Mesenchymal stem cell (in vitro differentiated cells and primary cell): Measurements from ENCODE around the gene URM1.

Experiments used
- DNase-seq: peaks from one replicate; pipeline ENCODE4 v3.0.0-alpha.2; 2013
- H2AFZ ChIP-seq: one replicate; pipeline ENCODE4 v1.6.1; 2013; ENCODE audit warnings: low read depth, mild to moderate bottlenecking, control low read depth, inconsistent platforms, low read length, moderate library complexity
- H2AK5ac ChIP-seq: 2 replicates; pipeline ENCODE4 v1.6.1; 2013; ENCODE audit warnings: low read length, moderate library complexity, mild to moderate bottlenecking, inconsistent platforms; ENCODE audit not compliant: severe bottlenecking
- H2BK120ac ChIP-seq: one replicate; pipeline ENCODE4 v1.6.1; 2013; ENCODE audit warnings: low read depth, mild to moderate bottlenecking, inconsistent platforms, low read length, moderate library complexity
- H2BK12ac ChIP-seq, 2 experiments: one replicate each; pipeline ENCODE4 v1.6.1; 2013; ENCODE audit warnings: inconsistent platforms in 2 of 2, low read length in 2 of 2, mild to moderate bottlenecking in 2 of 2, moderate library complexity in 2 of 2, control low read depth in 1 of 2
- H2BK15ac ChIP-seq: one replicate; pipeline ENCODE4 v1.6.1; 2013; ENCODE audit warnings: mild to moderate bottlenecking, low read depth, inconsistent platforms; ENCODE audit not compliant: poor library complexity, severe bottlenecking
- H2BK5ac ChIP-seq: 2 replicates; pipeline ENCODE4 v1.6.1; 2013; ENCODE audit warnings: low read depth, mild to moderate bottlenecking, low read length, control low read depth, inconsistent platforms; ENCODE audit not compliant: poor library complexity, severe bottlenecking
- H3K14ac ChIP-seq, 2 experiments: one replicate each; pipeline ENCODE4 v1.6.1; 2013; ENCODE audit warnings: inconsistent platforms in 2 of 2, low read length in 2 of 2, control low read depth in 1 of 2, mild to moderate bottlenecking in 1 of 2, moderate library complexity in 1 of 2
- H3K18ac ChIP-seq, 2 experiments: one replicate each; pipeline ENCODE4 v1.6.1; 2013; ENCODE audit warnings: inconsistent platforms in 2 of 2, low read length in 2 of 2, control low read depth in 1 of 2, low read depth in 1 of 2, mild to moderate bottlenecking in 1 of 2
- H3K23ac ChIP-seq, 2 experiments: one replicate each; pipeline ENCODE4 v1.6.1; 2013; ENCODE audit warnings: inconsistent platforms in 2 of 2, low read length in 2 of 2, mild to moderate bottlenecking in 2 of 2, moderate library complexity in 2 of 2, control low read depth in 1 of 2
- H3K27ac ChIP-seq: 2 replicates; pipeline ENCODE4 v1.5.1; 2013; ENCODE audit warnings: mild to moderate bottlenecking, moderate library complexity, low read length, control low read depth, inconsistent platforms; ENCODE audit not compliant: poor library complexity, severe bottlenecking
- H3K27me3 ChIP-seq, 2 experiments: 2 replicates each; pipeline versions ENCODE4 v1.6.1 to v1.7.0; 2013; ENCODE audit warnings: low read length in 2 of 2, mild to moderate bottlenecking in 2 of 2, moderate library complexity in 2 of 2, control low read depth in 1 of 2, inconsistent platforms in 1 of 2; ENCODE audit not compliant: control insufficient read depth in 1 of 2, insufficient read depth in 1 of 2
- H3K36me3 ChIP-seq, 2 experiments: 2 replicates each; pipeline versions ENCODE4 v1.6.1 to v1.7.0; 2013; ENCODE audit warnings: low read length in 2 of 2, control low read depth in 1 of 2, inconsistent platforms in 1 of 2, low read depth in 1 of 2, mild to moderate bottlenecking in 1 of 2; ENCODE audit not compliant: insufficient read depth in 2 of 2, control insufficient read depth in 1 of 2
- H3K4ac ChIP-seq, 2 experiments: one replicate each; pipeline ENCODE4 v1.6.1; 2013; ENCODE audit warnings: inconsistent platforms in 2 of 2, low read length in 2 of 2, mild to moderate bottlenecking in 2 of 2, moderate library complexity in 2 of 2, control low read depth in 1 of 2, low read depth in 1 of 2
- H3K4me1 ChIP-seq: 2 replicates; pipeline ENCODE4 v1.6.1; 2013; ENCODE audit warnings: low read depth, low read length, control low read depth; ENCODE audit not compliant: control insufficient read depth, insufficient read depth
- H3K4me2 ChIP-seq: 2 replicates; pipeline ENCODE4 v1.6.1; 2013; ENCODE audit warnings: low read length, mild to moderate bottlenecking, inconsistent platforms; ENCODE audit not compliant: poor library complexity, severe bottlenecking
- H3K4me3 ChIP-seq, 2 experiments: 2 replicates each; pipeline versions ENCODE4 v1.5.1 to v1.7.0; 2013; ENCODE audit warnings: low read length in 2 of 2, mild to moderate bottlenecking in 2 of 2, control low read depth in 1 of 2, low read depth in 1 of 2; ENCODE audit not compliant: insufficient read depth in 1 of 2
- H3K79me1 ChIP-seq: replicated peaks from 2 replicates; pipeline ENCODE4 v1.6.1; 2013; ENCODE audit warnings: mild to moderate bottlenecking, control low read depth, low read length, inconsistent platforms; ENCODE audit not compliant: poor library complexity, severe bottlenecking
- H3K9ac ChIP-seq: 2 replicates; pipeline ENCODE4 v1.7.0; 2013; ENCODE audit warnings: mild to moderate bottlenecking, low read length, moderate library complexity
- H3K9me3 ChIP-seq: 2 replicates; pipeline ENCODE4 v1.7.0; 2013; ENCODE audit warnings: mild to moderate bottlenecking, low read length; ENCODE audit not compliant: control insufficient read depth
- H4K8ac ChIP-seq: one replicate; pipeline ENCODE4 v1.6.1; 2013; ENCODE audit warnings: inconsistent platforms, mild to moderate bottlenecking, low read length, moderate library complexity
- H4K91ac ChIP-seq: one replicate; pipeline ENCODE4 v1.6.1; 2013; ENCODE audit warnings: mild to moderate bottlenecking, low read length, inconsistent platforms
- WGBS: methylation state at CpG from one replicate; pipeline ENCODE4 v1.1.7; 2013; ENCODE audit warnings: mixed read lengths; 5-methylcytosine and 5-hydroxymethylcytosine counted together

URM1 gene

GRCh38 chr9:128429513-128430086 is 58.4 kb downstream of the URM1 start:
- Histone ChIP-seq H3K4me3 (no peak overlapping the region), H3K4ac (no peak overlapping the region), H4K91ac (no peak overlapping the region), H3K9me3 (no peaks in the 10 kb centered on the region), H2AFZ (no peak overlapping the region), H2BK120ac (no peak overlapping the region), H3K4me1 (peaks cover 10% of the 10 kb centered on the region), H3K14ac (no peak overlapping the region), H2BK12ac (no peak overlapping the region), H4K8ac (no peak overlapping the region), H3K9ac (no peak overlapping the region), H3K79me1 (no peaks in the 10 kb centered on the region), H2AK5ac (no peak overlapping the region), H3K36me3 (peaks cover 41 to 54% of the 10 kb centered on the region in 2 experiments), H3K23ac (no peak overlapping the region), H3K27me3 (no peaks in the 10 kb centered on the region), H3K18ac (no peak overlapping the region), H2BK5ac (no peak overlapping the region), H2BK15ac (no peak overlapping the region), H3K4me2 (no peak overlapping the region), H3K27ac (no peak overlapping the region)
- 91% methylated on average over 12 of the region's 13 CpGs for WGBS
- no peak for DNase-seq

- no peak overlapping the region for H3K18ac ChIP-seq
- H3K9ac ChIP-seq, result no peak overlapping the region
- no peak overlapping the region for H3K23ac ChIP-seq
- no peak overlapping the region for H2BK120ac ChIP-seq
- no peak overlapping the region for H4K8ac ChIP-seq
- no peaks in the 10 kb centered on the region for H3K9me3 ChIP-seq
- H3K14ac ChIP-seq, result no peak overlapping the region
- no peaks in the 10 kb centered on the region for H3K27me3 ChIP-seq
- H3K4me3 ChIP-seq, result no peak overlapping the region
- H3K27ac ChIP-seq, result no peak overlapping the region
- no peak overlapping the region for H3K4me2 ChIP-seq
- no peak for DNase-seq
- H3K79me1 ChIP-seq, result no peaks in the 10 kb centered on the region
- 95% methylated on average over 8 of the region's 8 CpGs for WGBS
- H2BK15ac ChIP-seq, result no peak overlapping the region
- no peak overlapping the region for H2BK5ac ChIP-seq
- no peak overlapping the region for H4K91ac ChIP-seq
- H3K4ac ChIP-seq, result no peak overlapping the region
- H2AFZ ChIP-seq, result no peak overlapping the region
- H3K36me3 ChIP-seq, result peaks cover 41 to 54% of the 10 kb centered on the region in 2 experiments
- H3K4me1 ChIP-seq, result peaks cover 10% of the 10 kb centered on the region
- no peak overlapping the region for H2AK5ac ChIP-seq
- no peak overlapping the region for H2BK12ac ChIP-seq
These were observed 60.0 kb downstream of the URM1 start for GRCh38 chr9:128431207-128431606.

- H3K4me3 ChIP-seq, result no peak overlapping the region
- no peak overlapping the region for H2AK5ac ChIP-seq
- no peak overlapping the region for H2BK5ac ChIP-seq
- H2BK15ac ChIP-seq, result no peak overlapping the region
- H3K9ac ChIP-seq, result no peak overlapping the region
- H3K4me1 ChIP-seq, result peaks cover 6% of the 10 kb centered on the region
- WGBS, result 98% methylated on average over 17 of the region's 17 CpGs
- peaks cover 30 to 44% of the 10 kb centered on the region in 2 experiments for H3K36me3 ChIP-seq
- H3K14ac ChIP-seq, result no peak overlapping the region
- peak overlapping the region in 1 of 2 experiments; percentile 48 for H3K23ac ChIP-seq
- H3K27me3 ChIP-seq, result no peaks in the 10 kb centered on the region
- H2BK120ac ChIP-seq, result no peak overlapping the region
- H4K8ac ChIP-seq, result peak overlapping the region; percentile 1
- no peak overlapping the region for H2BK12ac ChIP-seq
- no peak overlapping the region for H2AFZ ChIP-seq
- H4K91ac ChIP-seq, result no peak overlapping the region
- no peak overlapping the region for H3K4me2 ChIP-seq
- H3K18ac ChIP-seq, result no peak overlapping the region
- DNase-seq, result no peak
- no peaks in the 10 kb centered on the region for H3K79me1 ChIP-seq
- no peak overlapping the region for H3K27ac ChIP-seq
- H3K4ac ChIP-seq, result no peak overlapping the region
- H3K9me3 ChIP-seq, result no peaks in the 10 kb centered on the region
These were observed 63.2 kb downstream of the URM1 start for GRCh38 chr9:128434340-128434739.

- Histone ChIP-seq H3K18ac (no peak overlapping the region), H3K36me3 (peaks cover 28 to 42% of the 10 kb centered on the region in 2 experiments), H3K27ac (no peak overlapping the region), H3K9ac (no peak overlapping the region), H2BK12ac (no peak overlapping the region), H4K8ac (no peak overlapping the region), H2BK15ac (no peak overlapping the region), H2AK5ac (no peak overlapping the region), H3K14ac (no peak overlapping the region), H3K4me2 (no peak overlapping the region), H2BK5ac (no peak overlapping the region), H3K9me3 (no peaks in the 10 kb centered on the region), H3K27me3 (no peaks in the 10 kb centered on the region), H3K4me1 (peaks cover 6% of the 10 kb centered on the region), H2BK120ac (no peak overlapping the region), H4K91ac (no peak overlapping the region), H3K79me1 (no peaks in the 10 kb centered on the region), H3K23ac (no peak overlapping the region), H3K4me3 (no peak overlapping the region), H2AFZ (no peak overlapping the region), H3K4ac (no peak overlapping the region)
- no peak for DNase-seq
- 97% methylated on average over 18 of the region's 18 CpGs for WGBS
These were observed 64.4 kb downstream of the URM1 start for GRCh38 chr9:128435611-128436010.
